Nephron (organoid): Measurements from ENCODE around the gene CDIP1.

Experiments used
- H3K27ac Mint-ChIP-seq, 3 experiments: 2 replicates each; pipeline ENCODE4 v1.8.0; 2020; ENCODE audit warnings: mixed read lengths in 3 of 3, mild to moderate bottlenecking in 2 of 3, moderate library complexity in 1 of 3
- H3K27me3 Mint-ChIP-seq: 2 replicates; pipeline ENCODE4 v1.8.0; 2021; ENCODE audit warnings: low read depth, mild to moderate bottlenecking, moderate library complexity, mixed read lengths
- H3K36me3 Mint-ChIP-seq: 2 replicates; pipeline ENCODE4 v1.8.0; 2020; ENCODE audit warnings: low read depth, mixed read lengths
- H3K4me1 Mint-ChIP-seq: 2 replicates; pipeline ENCODE4 v1.8.0; 2020; ENCODE audit warnings: mixed read lengths
- H3K4me3 Mint-ChIP-seq, 3 experiments: 2 replicates each; pipeline ENCODE4 v1.8.0; 2020; ENCODE audit warnings: mild to moderate bottlenecking in 3 of 3, mixed read lengths in 3 of 3, moderate library complexity in 2 of 3
- H3K9me3 Mint-ChIP-seq: 2 replicates; pipeline ENCODE4 v1.8.0; 2020; ENCODE audit warnings: mixed read lengths
- TF ChIP-seq, protein P1 (sequence below), 3 experiments: fragments of 200-600 bp; sonication (generic); IDR thresholded peaks; one replicate each; pipeline ENCODE4 v1.5.0; 2021; ENCODE audit warnings: antibody characterized with exemption in 3 of 3; ENCODE audit not compliant: unreplicated experiment in 3 of 3

Gene CDIP1

GRCh38 chr16:4481963-4482362 lies 56.6 kb downstream of the CDIP1 start:
- Mint-ChIP-seq H3K27ac (peak overlapping the region in 1 of 3 experiments; percentile 1), H3K27me3 (no peaks in the 10 kb centered on the region), H3K4me3 (no peak overlapping the region), H3K36me3 (peaks cover 17% of the 10 kb centered on the region), H3K4me1 (peaks cover 5% of the 10 kb centered on the region), H3K9me3 (no peaks in the 10 kb centered on the region)
- TF ChIP-seq, protein P1, sequence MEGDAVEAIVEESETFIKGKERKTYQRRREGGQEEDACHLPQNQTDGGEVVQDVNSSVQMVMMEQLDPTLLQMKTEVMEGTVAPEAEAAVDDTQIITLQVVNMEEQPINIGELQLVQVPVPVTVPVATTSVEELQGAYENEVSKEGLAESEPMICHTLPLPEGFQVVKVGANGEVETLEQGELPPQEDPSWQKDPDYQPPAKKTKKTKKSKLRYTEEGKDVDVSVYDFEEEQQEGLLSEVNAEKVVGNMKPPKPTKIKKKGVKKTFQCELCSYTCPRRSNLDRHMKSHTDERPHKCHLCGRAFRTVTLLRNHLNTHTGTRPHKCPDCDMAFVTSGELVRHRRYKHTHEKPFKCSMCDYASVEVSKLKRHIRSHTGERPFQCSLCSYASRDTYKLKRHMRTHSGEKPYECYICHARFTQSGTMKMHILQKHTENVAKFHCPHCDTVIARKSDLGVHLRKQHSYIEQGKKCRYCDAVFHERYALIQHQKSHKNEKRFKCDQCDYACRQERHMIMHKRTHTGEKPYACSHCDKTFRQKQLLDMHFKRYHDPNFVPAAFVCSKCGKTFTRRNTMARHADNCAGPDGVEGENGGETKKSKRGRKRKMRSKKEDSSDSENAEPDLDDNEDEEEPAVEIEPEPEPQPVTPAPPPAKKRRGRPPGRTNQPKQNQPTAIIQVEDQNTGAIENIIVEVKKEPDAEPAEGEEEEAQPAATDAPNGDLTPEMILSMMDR (IDR thresholded peaks at IDR 0.05; ENCODE audit: unreplicated experiment in 3 of 3): no peak

DNA sequence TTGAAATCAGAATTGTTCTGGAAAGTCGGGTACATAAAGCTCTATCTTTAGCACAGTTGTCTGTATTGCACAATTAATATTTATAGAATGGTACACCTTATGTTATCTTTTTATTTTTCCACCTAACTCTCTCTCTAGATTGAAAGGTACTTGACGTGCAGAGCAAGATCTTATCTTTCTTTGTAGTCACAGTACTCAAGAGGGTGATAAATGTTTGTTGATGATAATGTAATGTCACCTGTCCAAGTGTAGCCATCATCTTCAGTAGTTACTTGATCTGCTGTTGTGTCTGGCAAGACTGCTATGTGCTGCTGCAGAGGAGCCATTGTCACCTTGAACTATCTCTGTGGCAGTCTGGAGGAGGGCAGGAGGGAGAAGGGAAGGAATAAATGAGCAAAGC lies 57.0 kb downstream of the CDIP1 start:
- Mint-ChIP-seq H3K27me3 (no peaks in the 10 kb centered on the region), H3K9me3 (no peaks in the 10 kb centered on the region), H3K36me3 (peaks cover 17% of the 10 kb centered on the region), H3K4me1 (peaks cover 5% of the 10 kb centered on the region), H3K4me3 (no peak overlapping the region), H3K27ac (no peak overlapping the region)
- TF ChIP-seq, protein P1 (IDR thresholded peaks at IDR 0.05; ENCODE audit: unreplicated experiment in 3 of 3): no peak

DNA sequence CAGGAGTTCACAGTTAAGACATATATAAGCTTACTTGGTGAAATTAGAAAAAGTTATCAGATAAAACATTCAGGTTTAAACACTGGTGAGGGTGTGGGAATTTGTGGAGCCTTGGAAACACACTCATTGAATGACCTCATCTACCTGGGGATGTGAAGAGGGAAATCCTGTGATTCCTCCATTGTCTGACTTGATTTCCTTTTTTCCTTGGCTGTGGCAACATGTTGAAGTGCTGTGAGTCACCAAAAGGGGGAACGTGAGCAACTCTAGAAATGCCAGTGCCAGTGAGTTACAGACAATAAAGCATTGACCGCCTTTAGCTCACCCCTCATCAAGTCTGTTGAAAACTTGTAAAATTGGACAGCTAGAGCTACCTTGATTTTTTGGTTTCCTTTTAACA lies 60.6 kb downstream of the CDIP1 start:
- Mint-ChIP-seq H3K9me3 (no peaks in the 10 kb centered on the region), H3K4me1 (peaks cover 20% of the 10 kb centered on the region), H3K27me3 (no peaks in the 10 kb centered on the region), H3K36me3 (peaks cover 5% of the 10 kb centered on the region), H3K27ac (peak overlapping the region; percentile 5 to 39 (median 13)), H3K4me3 (peak overlapping the region; percentile 83 to 89 (median 84))
- TF ChIP-seq, protein P1 (IDR thresholded peaks at IDR 0.05; ENCODE audit: unreplicated experiment in 3 of 3): no peak

DNA sequence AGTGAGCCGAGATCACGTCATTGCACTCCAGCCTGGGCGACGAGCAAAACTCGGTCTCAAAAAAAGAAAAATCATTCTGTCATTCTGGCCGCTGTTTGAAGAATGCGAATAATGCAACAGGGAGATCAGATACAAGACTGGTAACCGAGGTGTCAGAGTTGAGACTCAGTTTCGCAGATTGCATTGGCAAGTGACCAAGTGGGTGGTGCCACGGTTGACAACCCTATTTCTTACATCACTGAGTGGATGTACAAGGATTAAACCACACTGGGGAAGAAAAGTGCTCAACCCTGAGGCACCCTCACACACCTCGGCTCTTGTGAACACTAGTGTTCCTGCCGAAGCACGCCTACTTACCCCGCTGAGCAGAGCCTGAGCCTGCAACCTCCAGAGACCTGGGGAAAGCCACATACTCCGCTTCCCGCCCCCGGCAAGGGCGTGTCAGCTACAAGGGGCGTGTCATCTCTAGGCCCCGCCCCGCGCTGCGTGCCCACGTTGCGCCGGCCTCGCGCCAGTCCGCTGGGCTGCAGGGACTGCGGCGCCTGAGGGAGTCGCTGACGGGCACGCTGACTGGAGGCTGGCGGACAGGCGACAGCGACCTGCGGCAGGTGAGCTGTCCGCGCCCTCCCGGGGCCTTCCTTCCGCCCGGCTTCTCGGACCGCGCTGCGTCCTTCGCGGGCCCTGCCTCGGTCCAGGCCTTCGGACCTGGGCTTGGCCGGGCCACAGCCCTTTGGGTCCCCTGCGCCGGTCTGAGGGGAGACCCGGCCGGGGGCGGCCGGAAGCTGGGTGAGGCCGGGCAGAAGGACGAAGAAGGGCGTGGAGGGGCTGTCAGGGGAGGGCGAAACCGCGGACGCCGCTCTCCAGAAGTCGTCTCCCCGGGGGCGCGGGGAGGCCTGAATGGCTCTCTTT lies 62.4 kb downstream of the CDIP1 start, which contains the start of gene HMOX2:
TSS of gene HMOX2 (plus strand) at position 519 of the 909 bp plus-strand sequence. CDS start 29,127 bp downstream, outside the sequence.
- H3K36me3 Mint-ChIP-seq: peaks cover 3% of the 10 kb centered on the region

DNA sequence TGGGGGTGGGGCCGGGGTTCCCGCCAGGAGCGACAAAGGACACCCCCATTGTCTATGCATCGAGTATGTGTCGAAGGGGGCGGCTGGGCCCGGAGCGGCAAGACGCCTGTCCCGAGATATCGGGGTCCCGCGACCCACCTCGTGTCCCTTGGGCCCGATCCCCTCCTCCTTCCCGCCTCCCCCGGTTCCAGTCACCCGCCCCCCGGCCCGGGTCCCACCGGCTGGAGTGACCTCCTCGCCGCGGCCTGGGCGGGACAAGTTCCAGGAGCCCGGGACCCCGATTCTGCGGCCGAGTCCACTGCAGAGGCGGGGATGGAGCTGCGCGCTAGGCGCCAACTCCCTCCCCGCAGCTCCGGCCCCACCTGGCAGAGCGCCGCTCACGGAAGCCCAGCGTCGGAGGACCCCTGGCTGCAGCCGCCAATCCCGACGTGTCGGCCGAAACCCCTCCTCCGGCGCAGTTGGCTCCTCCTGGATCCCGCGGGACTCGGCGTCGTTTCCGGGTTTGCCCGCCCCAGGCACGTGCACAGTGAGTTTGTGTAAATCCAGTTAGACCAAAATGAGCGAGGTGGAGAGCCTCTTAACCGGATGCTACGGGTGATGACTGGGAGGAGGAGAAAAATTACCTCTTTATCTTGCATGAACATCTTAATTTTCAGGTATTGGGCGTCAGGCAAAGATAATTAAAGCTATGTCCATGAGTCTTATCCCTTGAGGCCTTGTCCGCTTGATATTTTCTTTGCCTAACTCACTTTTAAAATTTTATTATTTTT lies 64.2 kb downstream of the CDIP1 start, which contains the start of gene NMRAL1:
TSS of gene NMRAL1 (minus strand) at position 434 of the 770 bp plus-strand sequence. CDS start 493 bp downstream, outside the sequence.
- no peaks in the 10 kb centered on the region for H3K27me3 Mint-ChIP-seq
- H3K4me3 Mint-ChIP-seq: peak within 1 kb of the TSS; percentile 83 to 91 (median 89)
- peaks cover 20% of the 10 kb centered on the region for H3K4me1 Mint-ChIP-seq
- no peaks in the 10 kb centered on the region for H3K9me3 Mint-ChIP-seq
- H3K27ac Mint-ChIP-seq: peak within 1 kb of the TSS; percentile 90 to 97 (median 92)
- peaks cover 3% of the 10 kb centered on the region for H3K36me3 Mint-ChIP-seq
- TF ChIP-seq, protein P1 (IDR thresholded peaks at IDR 0.05; ENCODE audit: unreplicated experiment in 3 of 3): no peak

More for the DNA sequence above, 62.4 kb downstream of the CDIP1 start, which contains the start of gene HMOX2:
- H3K9me3 Mint-ChIP-seq: no peaks in the 10 kb centered on the region
- peak within 1 kb of the TSS; percentile 83 to 89 (median 84) for H3K4me3 Mint-ChIP-seq
- H3K4me1 Mint-ChIP-seq: peaks cover 20% of the 10 kb centered on the region
- TF ChIP-seq, protein P1 (IDR thresholded peaks at IDR 0.05; ENCODE audit: unreplicated experiment in 3 of 3): peak; percentile 40 to 47 (median 42)
- no peaks in the 10 kb centered on the region for H3K27me3 Mint-ChIP-seq
- H3K27ac Mint-ChIP-seq: peak within 1 kb of the TSS; percentile 75 to 92 (median 92)
